Mesenteric fat pad (tissue), 1 donor: Measurements from ENCODE around the gene ZFYVE21. TPM values are rescaled to one million over a fixed set of nuclear protein-coding genes. Genes with fewer than 3 reads are reported as not detected.

Experiments
- DNase-seq: peaks from one replicate; pipeline ENCODE4 v3.0.0-alpha.2; 2020; ENCODE audit warnings: low spot score
- total RNA-seq: library from RNA; stranded (reverse); fragmentation: NEBNext Ultra II Directional; extraction: Animal tissue kit (Norgen Biotek cat#: 25700); gene quantifications from one replicate; pipeline ENCODE4 v1.2.1, GENCODE V29; 2021
- donor health status: DM: yes; HTN: yes; CAD: no.

ZFYVE21 gene
- total RNA-seq, 1 donor from 2014 or later: 57.4 TPM

DNA sequence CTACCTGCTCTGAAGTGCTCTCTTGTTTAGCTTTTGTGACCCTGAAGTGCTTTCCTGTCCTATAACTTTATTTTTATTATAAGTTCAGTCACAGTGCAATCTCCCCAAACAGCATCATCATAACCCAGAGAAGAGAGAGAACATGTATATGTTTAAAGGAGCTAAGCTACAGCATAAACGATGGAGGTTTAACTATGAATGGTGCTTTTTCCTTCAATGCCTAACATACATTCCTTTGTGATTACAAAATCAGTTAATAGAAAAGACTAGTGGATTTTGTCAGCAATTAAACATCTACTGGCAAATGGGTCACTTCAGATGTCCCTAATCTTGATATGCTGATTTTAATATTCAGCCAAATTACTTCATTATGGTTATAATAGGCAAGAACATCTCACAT, 46.4 kb downstream of the ZFYVE21 start:
- DNase-seq: no peak

DNA sequence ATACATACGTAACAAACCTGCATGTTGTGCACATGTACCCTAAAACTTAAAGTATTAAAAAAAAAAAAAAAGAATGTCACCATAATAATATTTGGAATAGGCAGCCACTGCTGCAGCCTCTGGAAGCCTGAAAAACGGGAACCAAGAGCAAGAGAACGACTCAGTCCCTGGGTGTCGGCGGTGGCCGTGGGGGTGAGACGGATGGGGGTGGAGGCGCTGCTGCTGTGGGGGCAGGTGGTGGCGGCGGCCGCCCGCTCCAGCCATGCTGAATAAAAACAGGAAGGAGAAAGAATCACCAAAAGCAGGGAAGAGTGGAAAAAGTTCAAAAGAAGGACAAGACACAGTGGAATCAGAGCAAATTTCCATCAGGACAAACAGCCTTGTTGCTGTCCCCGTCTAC, 46.9 kb downstream of the ZFYVE21 start:
- peak; percentile 67 for DNase-seq

DNA sequence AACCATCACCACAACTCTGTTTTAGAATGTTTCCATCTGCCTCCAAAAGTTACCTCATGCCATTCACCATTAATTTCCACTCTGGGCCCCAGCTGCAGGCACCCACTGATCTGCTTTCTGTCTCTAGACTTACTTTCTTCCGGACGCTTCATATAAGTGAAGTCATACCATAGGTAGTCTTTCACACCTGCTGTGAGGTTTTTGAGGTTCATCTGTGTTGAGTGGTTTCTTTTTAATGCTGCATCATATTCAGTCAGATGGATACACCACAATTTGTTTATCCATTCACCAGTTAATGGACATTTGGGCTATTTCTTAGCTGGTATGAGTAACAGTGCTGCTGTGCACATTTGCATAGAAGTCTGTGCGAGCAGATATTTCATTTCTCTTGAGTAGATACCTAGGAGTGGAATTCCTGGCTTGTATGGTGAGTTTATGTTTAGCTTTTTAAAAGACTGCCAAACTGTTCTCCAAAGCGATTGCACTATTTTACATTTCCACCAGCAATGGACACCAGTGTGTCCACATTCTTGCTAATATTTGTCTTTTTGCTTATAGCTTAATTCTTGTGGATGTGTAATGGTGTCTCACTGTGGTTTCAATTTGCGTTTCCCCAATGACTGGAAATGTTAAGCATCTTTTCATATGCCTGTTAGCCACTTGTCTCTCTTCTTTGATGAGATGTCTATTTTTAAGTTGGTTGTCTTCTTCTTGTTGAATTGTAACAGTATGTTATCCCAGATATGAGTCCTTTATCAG, 48.3 kb downstream of the ZFYVE21 start:
- no peak for DNase-seq

DNA sequence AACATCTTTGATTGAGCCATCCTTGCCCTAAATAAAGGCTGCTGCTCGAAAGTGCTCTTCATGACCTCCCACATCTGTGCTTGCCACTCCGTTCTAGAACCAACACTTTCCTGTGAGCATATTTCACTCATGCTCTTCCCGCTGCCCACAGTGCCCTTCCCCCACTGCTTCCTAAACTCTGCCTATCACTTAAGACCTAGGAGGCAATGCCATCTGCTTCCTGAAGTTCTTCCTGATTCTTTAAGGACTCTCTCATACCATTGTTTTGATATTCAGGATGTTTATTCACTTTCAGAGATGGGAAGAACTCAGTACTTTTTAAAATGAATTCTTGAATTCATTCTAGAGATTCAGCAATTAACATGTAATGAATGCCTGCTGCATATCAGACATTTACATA, 49.9 kb downstream of the ZFYVE21 start:
- no peak for DNase-seq

DNA sequence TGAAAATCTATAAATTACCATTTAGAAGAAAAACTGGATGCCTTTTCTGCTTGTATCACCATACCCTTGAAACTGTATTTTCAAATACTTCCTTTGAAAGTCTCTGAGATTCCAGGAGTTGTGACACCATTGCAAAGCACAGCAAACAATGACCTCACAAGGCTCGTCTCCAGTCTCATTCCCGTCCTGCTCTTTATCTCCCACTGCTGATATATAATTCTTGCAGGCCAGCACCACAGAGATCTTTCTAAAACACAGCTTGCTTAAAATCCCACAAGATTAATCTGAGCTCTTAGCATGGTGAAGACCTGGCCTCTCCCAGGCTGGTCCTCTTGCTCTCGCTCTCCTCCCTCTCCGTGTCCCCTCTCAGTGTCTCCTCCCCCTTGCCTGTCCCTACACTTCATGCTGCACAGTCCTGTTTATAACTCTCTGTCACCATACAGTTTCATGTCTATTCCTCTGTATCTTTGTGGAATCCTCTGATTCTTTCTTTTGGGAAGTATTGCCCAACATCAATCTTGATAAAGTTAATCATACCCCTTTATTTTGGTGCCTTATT, 51.8 kb downstream of the ZFYVE21 start:
- no peak for DNase-seq

DNA sequence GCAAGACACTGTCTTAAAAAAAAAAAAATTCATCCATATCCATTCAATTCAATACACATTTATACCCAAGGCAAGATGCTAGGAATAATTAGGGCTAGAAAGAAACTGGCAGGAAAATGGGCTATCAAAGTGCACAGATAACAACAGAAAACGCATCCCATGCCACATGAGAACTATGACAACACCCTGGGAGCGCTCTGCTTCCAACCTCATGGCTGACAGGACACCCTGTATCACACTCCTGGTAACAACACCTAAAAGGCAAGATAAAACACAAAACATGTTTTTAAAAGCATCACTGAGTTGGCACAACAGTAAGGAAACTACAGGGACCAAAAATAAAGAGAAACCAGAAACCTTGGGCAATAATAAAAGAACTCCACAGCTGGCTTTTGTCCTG, 54.9 kb downstream of the ZFYVE21 start:
- DNase-seq: no peak

DNA sequence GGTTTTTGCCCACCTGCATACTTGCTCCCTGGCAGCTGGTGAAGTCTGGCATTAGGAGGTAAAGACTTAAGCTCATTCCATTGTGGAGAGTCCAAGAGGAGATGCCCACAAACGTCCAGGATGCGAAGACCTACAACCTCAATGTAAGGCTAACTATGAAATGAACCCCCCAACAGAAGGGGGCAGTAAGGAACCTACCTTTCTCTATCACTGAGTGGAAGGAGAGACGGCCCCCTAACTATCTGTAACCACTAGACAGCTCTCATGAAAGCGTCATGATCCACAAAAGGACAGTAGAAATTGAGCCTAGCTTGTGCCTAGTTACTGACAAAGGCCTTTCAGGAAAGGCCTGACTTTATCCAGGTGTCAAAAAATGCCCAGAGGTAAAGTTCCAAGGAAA, 55.3 kb downstream of the ZFYVE21 start:
- no peak for DNase-seq

DNA sequence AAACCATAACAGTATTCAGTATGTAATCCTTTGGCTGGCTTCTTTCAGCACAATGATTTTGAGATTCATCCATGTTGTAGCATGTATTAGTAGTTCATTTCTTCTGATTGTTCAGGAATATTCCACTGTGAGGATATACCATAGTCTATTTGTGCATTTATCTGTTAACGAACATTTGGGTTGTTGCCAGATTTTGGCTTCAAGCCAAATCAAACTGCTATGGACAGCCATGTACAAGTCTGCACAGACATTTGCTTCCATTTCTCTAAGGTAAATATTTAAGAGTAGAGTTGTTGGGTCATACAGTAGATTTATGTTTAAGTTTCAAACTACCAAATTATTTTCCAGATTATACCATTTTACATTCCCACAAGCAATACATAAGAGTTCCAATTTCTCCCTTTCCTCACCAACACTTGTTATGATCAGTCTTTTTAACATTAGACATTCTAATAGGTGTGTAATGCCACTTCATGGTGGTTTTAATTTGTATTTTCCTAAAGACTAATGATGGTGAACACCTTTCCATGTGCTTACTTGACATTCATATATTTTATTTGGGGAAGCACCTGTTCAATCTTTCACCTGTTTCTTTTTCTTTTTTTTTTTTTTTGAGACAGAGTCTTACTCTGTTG, 56.6 kb downstream of the ZFYVE21 start:
- DNase-seq: no peak

DNA sequence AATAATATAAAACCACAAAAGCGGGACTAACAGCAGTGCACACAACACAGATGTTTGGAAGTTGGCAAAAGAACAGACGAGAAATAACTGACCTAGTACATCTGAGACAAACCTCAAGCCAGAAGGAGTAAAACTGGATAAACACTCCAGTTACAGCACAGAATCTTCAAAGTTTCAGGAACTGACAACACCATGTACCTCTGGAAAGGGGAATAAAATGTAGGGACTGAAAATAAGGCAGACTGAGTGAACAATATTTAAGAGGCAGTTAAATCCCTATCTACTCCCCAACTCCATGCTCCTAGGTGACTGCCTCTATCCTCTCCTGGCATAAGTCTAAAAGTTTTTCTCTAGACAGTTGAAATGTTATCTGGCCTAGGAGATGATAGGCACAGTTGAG, 57.9 kb downstream of the ZFYVE21 start:
- no peak for DNase-seq

DNA sequence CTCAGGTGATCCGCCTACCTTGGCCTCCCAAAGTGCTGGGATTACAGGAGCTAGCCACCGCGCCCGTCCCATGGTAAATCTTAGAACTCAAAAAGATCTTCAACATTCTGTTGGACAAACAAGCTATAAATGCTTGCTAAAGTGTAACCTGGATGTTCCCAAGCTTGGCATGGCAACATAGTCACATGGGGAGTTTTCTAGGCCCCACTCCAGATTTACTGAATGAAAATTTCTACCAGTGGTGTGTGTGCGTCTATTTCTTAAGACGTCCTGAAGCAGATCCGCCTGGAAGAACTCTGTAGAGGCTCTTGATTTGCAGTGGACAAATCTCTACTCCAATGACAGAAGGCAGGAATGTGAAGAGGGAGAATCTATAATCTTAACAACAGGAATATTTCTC, 59.9 kb downstream of the ZFYVE21 start:
- DNase-seq: no peak

DNA sequence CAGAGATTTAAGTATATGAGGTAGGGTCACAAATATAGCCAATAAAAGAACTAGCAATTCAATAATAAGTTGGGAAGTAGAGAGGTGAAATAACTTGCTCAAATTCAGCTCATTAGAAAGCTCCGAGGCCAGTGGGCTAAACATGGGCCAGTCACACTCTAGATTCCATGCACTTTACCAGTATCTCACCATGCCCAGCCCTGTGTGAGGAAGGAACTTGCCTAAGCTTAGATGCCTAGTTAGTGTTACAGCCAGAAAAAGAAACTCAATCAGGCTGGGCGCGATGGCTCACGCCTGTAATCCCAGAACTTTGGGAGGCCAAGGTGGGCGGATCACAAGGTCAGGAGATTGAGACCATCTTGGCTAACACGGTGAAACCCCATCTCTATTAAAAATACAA, 60.7 kb downstream of the ZFYVE21 start:
- DNase-seq: peak; percentile 33

DNA sequence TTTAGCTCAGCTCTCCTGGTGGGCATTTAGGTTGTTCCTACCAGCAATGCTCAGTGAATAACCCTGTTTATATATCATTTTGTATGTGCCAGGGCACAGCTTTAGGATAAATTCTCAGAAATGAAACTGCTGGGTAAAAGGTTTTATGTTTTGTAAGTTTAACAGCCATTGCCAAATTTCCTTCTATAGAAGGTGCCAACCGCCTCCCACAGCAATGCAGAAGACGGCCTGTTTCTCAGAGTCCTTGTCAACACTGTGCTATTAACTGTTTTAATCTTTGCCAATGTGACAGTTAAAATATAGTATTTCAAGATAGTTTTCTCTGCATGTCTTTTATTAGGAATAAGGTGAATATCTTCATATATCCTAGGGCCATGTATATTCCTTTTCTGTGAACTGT, 66.8 kb downstream of the ZFYVE21 start:
- DNase-seq: no peak

Other genes starting within 250 kb of the ZFYVE21 start
- 90.1 TPM for gene CKB, start 193.0 kb upstream of the ZFYVE21 start, total RNA-seq
- 13.8 TPM for gene TRMT61A, start 186.6 kb upstream of the ZFYVE21 start, total RNA-seq
- gene BAG5, start 153.2 kb upstream of the ZFYVE21 start, total RNA-seq: 55.1 TPM
- 45.8 TPM for gene COA8, start 152.8 kb upstream of the ZFYVE21 start, total RNA-seq
- 200 TPM for gene KLC1, start 86.6 kb upstream of the ZFYVE21 start, total RNA-seq
- gene XRCC3, start 359 bp upstream of the ZFYVE21 start, total RNA-seq: 6.3 TPM
- gene PPP1R13B, start 131.8 kb downstream of the ZFYVE21 start, total RNA-seq: 26.2 TPM
- gene TDRD9, start 212.6 kb downstream of the ZFYVE21 start, total RNA-seq: 5.4 TPM
- gene RD3L, start 226.7 kb downstream of the ZFYVE21 start, total RNA-seq: not detected